ENCODE results near the gene PZP. TPM values are rescaled to one million over a fixed set of nuclear protein-coding genes. Genes with fewer than 3 reads are reported as not detected.
"Not testable (repeated sequence)": the region's sequence is repeated elsewhere in the genome, so short reads cannot be mapped to it uniquely, and the experiment has no call there.

PZP gene
- 0.68 TPM for polyA plus RNA-seq (ENCODE audit: insufficient read length)

- no peak for DNase-seq (ENCODE audit: low read depth)
These were observed at the start of gene PZP for GRCh38 chr12:9208229-9208628. Gene PZP, minus strand, starts transcription at chr12:9208395. Its CDS starts 54 bp downstream, at chr12:9208341.

DNA sequence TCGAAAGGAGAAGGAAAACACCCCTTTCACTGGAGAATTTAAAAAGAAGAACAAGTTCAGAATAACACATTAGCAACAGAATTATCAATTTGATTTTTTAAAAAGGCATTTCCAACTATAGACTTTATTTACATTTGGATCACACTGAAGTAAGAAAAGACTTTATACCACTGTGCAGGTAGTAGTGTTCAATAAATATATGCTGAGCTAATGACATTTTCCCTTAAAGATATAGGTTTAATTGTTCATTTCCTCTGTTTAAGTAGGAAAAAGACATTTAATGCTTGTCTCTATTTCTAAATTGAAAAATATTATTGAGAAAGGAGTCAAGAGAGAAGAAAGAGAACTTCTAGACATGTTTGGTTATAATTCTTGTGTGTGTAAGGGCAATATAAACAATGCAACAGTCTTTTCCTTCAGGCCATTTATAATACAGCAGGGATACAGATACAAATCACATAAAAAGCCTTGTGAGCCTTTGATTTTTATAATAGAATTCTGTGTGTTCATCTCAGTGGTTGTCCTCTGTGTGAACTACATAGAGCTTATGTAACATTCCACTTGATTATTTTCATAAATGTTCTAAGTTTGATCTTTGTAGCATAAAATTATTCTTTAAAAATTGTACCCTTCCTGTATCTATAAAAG is 48.7 kb upstream of the PZP start:
- DNase-seq (ENCODE audit: low read depth), result no peak

- DNase-seq (ENCODE audit: low read depth), result no peak
These were observed 48.1 kb upstream of the PZP start for GRCh38 chr12:9256341-9256740.

- DNase-seq (ENCODE audit: low read depth), result no peak
These were observed 47.6 kb upstream of the PZP start for GRCh38 chr12:9255837-9256236.

DNA sequence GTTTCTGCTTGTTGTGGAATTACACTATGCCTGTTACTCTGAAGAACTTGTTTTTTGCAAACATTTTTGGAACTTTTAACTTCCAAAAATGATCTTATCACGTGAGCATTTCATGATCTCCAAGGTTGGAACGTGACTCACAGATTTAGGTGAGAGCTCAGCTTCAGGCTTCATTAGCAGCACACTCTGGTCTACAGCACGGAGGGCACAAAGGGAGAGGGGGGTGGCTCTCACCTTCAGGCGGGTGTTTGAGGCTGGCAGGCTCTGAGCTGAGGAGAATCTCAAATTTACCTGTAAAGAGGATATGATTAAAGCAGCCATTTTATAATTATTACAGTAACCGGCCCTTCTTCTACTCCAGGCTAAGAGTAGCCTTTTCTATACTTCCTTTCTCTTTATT is 45.3 kb upstream of the PZP start:
- no peak for DNase-seq (ENCODE audit: low read depth)

DNA sequence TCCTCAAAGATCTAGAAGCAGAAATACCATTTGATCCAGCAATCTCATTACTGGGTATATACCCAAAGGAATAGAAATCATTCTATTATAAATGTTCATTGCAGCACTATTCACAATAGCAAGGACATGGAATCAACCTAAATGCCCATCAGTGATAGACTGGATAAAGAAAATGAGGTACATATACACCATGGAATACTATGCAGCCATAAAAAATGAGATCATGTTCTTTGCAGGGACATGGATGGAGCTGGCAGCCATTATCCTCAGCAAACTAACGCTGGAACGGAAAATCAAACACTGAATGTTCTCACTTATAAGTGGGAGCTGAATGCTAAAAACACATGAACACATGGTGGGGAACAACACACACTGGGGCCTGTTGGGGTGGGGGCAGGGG is 44.6 kb upstream of the PZP start:
- not testable (repeated sequence) for DNase-seq (ENCODE audit: low read depth)

GRCh38 chr12:9252256-9252655 is 44.1 kb upstream of the PZP start:
- no peak for DNase-seq (ENCODE audit: low read depth)

GRCh38 chr12:9248435-9248834 is 40.2 kb upstream of the PZP start:
- DNase-seq (ENCODE audit: low read depth), result no peak

DNA sequence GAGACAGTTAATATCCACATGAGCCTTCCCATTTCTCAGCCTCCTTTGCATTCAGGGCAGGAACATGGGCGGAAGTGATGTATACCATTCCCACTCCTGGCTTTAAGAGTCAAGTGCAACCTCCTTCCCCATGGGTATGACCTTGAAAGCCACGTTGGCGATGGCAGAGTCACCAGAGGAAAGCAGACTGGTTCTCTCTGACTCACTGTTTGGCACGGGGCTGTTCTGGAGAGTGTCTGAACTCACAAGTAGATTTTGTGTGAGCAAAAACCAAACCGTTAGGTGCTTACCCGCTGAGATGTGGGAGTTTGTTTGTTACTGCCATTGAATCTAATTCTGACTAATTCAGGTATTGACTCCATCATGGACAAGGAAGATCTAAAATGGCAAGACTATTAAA is 36.7 kb upstream of the PZP start:
- DNase-seq (ENCODE audit: low read depth), result no peak

DNA sequence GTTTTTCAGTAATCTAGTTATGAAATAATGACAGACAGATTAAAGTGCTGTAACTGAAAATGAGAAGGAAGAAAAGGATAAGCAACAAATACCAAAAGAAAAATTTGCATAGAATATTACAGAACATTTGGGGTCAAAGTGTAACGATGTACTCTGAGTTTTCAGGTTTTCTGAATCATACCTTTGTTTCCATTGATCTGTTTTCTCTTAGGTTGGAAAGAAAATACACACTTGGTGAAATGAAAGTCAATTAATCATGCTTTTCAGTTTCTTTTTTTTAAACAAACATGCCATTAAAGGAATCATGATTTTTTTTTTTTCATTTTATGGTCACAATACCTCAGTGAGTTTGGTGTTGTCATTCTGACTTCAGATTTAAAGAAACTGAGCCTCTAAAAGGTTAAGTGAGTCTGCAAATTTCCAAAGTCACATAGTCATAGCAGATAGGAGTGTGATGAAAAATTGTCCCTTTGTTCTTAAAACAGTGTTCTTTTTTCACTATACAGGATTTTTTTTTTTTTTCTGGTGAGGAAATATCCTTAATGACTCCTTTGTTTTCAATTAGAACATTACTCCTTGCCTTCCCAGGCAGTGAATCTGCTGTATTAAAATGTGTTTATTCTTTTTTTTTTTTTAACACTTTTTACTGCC is 35.9 kb upstream of the PZP start:
- no peak for DNase-seq (ENCODE audit: low read depth)

- DNase-seq (ENCODE audit: low read depth), result no peak
These were observed 33.1 kb upstream of the PZP start for GRCh38 chr12:9241301-9241700.

GRCh38 chr12:9240776-9241175 is 32.6 kb upstream of the PZP start:
- DNase-seq (ENCODE audit: low read depth), result no peak

- DNase-seq (ENCODE audit: low read depth), result not testable (repeated sequence)
These were observed 31.9 kb upstream of the PZP start for GRCh38 chr12:9240004-9240635.

DNA sequence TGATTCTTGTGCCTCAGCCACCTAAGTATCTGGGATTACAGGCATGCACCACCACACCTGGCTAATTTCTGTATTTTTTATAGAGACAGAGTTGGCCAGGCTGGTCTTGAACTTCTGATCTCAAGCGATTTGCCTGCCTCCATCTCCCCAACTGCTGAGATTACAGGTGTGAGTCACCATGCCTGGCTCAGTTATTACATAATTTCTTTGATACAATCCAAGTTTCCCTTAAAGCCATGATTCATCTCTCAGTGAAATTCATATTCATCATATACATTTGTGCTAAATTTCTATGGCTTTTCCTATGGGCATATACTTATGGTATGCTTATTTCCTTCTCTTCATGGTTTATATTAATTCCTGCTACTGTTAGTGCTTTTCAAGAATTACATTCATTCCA is 29.1 kb upstream of the PZP start:
- DNase-seq (ENCODE audit: low read depth), result no peak

GRCh38 chr12:9235519-9235918 is 27.3 kb upstream of the PZP start:
- no peak for DNase-seq (ENCODE audit: low read depth)

DNA sequence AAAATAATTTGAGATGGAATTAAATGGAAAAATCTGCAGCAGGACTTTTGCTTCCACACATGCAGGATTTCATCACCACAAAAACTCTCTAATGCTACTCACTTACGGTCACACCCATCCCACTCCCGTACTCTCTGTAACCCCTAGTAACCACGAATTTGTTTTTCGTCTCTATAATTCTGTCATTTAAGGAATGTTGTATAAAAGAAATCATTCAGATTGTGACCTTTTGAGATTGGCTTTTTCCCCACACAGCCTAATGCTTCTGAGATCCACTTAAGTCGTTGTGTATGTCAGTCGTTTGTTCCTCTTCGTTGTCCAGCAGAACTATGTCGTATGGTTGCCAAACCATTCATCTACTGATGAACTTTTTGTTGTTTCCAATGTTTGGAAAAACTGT is 19.8 kb upstream of the PZP start:
- DNase-seq (ENCODE audit: low read depth), result no peak

DNA sequence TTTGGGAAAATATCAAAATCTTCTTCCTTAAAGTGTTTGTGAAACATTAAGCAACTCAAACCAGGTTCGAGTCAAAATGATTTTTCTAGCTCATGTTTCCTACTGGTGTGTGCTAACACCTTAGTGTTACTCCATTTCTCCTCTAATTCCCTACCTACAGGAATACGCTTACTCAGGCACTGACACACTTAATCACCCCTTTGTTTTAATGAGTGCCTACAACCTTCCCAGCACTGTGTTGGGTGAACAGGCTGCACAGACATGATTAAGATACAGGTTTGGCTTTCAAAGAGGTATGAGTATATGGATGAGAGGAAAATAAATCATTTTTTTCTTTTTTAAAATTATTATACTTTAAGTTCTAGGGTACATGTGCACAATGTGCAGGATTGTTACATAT is 15.6 kb upstream of the PZP start:
- DNase-seq (ENCODE audit: low read depth), result no peak

DNA sequence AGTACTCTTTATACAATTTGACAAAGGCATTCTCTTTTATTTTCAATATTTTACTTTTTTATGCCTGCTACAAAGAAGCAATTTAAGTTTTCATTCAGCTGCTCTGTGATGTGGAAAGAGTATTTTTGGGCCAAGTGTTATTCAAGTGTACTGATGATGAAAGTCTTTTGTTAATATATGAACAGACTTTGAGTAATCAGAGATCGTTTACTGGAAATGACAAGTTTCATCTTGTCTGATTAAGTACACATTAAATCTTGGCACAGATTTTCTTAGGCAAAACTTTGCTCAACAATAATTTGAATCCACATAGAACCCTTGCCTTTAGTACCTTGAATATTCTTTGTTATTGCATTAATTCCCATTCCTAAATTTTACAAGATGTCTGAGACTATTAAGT is 13.3 kb upstream of the PZP start:
- DNase-seq (ENCODE audit: low read depth), result no peak

DNA sequence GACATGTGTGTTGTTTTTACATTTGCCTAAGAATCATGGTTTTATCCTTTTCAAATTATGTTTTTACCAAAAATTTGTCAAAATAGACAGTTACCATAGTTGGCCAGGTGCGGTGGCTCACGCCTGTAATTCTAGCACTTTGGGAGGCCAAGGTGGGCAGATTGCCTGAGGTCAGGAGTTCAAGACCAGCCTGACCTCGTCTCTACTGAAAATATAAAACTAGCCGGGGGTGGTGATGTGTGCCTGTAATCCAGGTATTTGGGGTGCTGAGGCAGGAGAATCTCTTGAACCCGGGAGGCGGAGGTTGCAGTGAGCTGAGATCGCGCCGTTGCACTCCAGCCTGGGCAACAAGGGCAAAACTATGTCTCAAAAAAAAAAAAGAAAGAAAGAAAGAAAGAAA is 12.8 kb upstream of the PZP start:
- DNase-seq (ENCODE audit: low read depth), result not testable (repeated sequence)

DNA sequence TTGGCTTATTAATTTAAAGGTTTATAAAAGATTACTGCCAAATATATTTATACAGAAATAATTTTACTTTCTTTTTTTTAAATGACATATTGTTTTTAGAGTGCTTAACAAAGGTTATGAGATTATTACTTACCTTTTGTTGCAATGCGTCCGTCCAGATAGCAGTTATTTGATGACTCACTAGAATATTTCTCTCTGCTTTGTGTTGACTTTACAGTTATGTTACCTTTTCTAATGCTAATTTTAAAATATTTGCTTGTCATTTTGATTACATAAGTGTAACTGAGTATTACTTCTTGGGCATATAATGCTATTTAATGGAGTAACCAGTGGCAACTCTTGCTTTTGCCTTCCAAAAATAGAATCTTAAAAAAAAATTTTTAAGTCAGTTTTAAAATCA is 6.3 kb upstream of the PZP start:
- DNase-seq (ENCODE audit: low read depth), result no peak

GRCh38 chr12:9211687-9212086 is 3.5 kb upstream of the PZP start:
- no peak for DNase-seq (ENCODE audit: low read depth)

DNA sequence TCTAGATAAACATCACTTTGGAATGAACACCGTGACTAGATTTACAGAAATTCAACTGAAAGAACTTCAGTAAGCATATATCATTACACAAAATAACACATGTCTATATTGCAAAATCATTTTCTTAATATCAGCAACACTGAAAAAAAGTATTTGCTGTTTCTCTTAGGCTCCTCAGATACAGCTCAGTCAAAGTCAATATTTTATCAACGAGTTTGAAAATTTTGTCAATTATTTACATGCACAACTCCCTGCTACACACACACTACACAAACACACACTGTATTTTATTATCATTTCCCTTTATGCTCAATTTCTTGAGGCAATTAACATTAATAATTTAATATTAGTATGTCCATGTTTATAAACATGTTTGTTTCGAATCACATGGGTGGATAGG is 3.8 kb downstream of the PZP start:
- no peak for DNase-seq (ENCODE audit: low read depth)

- DNase-seq (ENCODE audit: low read depth), result no peak
These were observed 10.2 kb downstream of the PZP start for GRCh38 chr12:9198012-9198411.
